ENCODE results near the gene ADCY3. TPM values are rescaled to one million over a fixed set of nuclear protein-coding genes. Genes with fewer than 3 reads are reported as not detected.

ADCY3 gene
- total RNA-seq, 5 donors from 2014 or later (not counting 1 experiment from before 2014, with no cell fraction given), result 21.4 to 35.6 (median 32.8) TPM

DNA sequence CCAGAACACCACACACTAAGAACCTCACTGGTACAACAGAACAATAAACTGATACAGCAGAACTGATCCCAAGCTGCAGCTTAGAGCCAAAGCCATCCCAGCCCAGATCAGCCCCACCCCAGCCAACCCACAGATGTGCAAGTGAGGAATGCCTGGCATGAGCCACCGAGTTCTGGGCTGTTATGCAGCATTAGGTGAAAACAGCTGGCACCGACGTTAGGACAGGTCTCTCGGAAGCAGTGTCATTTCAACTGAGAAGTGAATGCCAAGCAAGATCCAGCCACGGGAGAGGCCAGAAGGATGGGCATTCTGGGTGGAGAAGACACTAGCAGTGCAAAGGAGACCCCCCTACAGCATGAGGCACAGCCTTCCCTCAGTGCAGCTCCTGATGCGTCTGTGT, 38.9 kb downstream of the ADCY3 start:
- ChIA-PET POLR2A (no interaction called here), CTCF (no interaction called here)
- WGBS (ENCODE audit: insufficient coverage), result 100% methylated on average over 4 of the region's 6 CpGs

DNA sequence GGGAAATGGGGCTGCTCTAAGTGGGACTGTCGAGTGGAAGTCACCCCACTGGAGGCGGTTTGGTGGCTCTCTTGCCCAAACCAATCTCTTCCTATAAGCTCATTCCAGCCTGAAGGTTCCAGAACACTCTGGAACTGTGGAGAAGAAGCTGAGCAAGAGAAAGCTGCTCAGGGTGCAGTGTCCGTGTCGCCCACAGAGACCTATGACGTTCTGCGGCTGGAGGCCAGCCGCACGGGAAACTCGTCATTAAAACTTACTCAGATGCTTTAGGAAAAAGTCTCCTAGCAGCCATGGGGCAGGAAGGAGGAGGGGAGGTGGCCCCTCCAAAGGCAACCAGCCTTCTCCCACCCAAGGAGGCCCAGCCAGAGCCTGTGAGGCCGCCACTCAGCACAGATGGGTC, 41.7 kb downstream of the ADCY3 start:
- Mint-ChIP-seq H3K4me1 (peaks cover 11 to 23% (median 13%) of the 10 kb centered on the region in 3 donors), H3K27me3 (no peaks in the 10 kb centered on the region), H3K9me3 (no peaks in the 10 kb centered on the region), H3K36me3 (no peaks in the 10 kb centered on the region), H3K27ac (no peak overlapping the region), H3K4me3 (no peak overlapping the region)
- no peaks in the 10 kb centered on the region for H3K9me3 ChIP-seq
- POLR2A ChIA-PET, result no interaction called here
- ATAC-seq (replicated peaks in 1 of 4) (no peak), DNase-seq (no peak)
- H3K27ac ChIP-seq (ENCODE audit: low read length), result no peak overlapping the region
- no peaks in the 10 kb centered on the region for H3K4me1 ChIP-seq (ENCODE audit: control insufficient read depth in 1 of 2, extremely low read depth in 1 of 2, insufficient read depth in 2 of 2, low read length in 2 of 2)
- H3K27me3 ChIP-seq (replicated peaks in 1 of 2; ENCODE audit: control insufficient read depth in 2 of 2, extremely low read depth in 1 of 2, insufficient read depth in 2 of 2, low read length in 1 of 2), result no peaks in the 10 kb centered on the region
- H3K4me3 ChIP-seq (ENCODE audit: control insufficient read depth in 1 of 2, extremely low read depth in 1 of 2, low read length in 1 of 2), result no peak overlapping the region
- 100% methylated on average over 4 of the region's 10 CpGs for WGBS (ENCODE audit: insufficient coverage)
- CTCF ChIA-PET, result no interaction called here
- H3K36me3 ChIP-seq (ENCODE audit: control insufficient read depth in 2 of 2, extremely low read depth in 1 of 2, insufficient read depth in 1 of 2, low read length in 1 of 2), result peaks cover 0 to 2% of the 10 kb centered on the region in 2 donors

More for the DNA sequence above, 38.9 kb downstream of the ADCY3 start:
- no peak overlapping the region for H3K27ac Mint-ChIP-seq
- Histone ChIP-seq H3K4me1 (ENCODE audit: control insufficient read depth in 1 of 2, extremely low read depth in 1 of 2, insufficient read depth in 2 of 2, low read length in 2 of 2) (no peaks in the 10 kb centered on the region), H3K27ac (ENCODE audit: low read length) (no peak overlapping the region), H3K36me3 (ENCODE audit: control insufficient read depth in 2 of 2, extremely low read depth in 1 of 2, insufficient read depth in 1 of 2, low read length in 1 of 2) (peaks cover 0 to 2% of the 10 kb centered on the region in 2 donors), H3K27me3 (replicated peaks in 1 of 2; ENCODE audit: control insufficient read depth in 2 of 2, extremely low read depth in 1 of 2, insufficient read depth in 2 of 2, low read length in 1 of 2) (no peaks in the 10 kb centered on the region), H3K4me3 (ENCODE audit: control insufficient read depth in 1 of 2, extremely low read depth in 1 of 2, low read length in 1 of 2) (no peak overlapping the region), H3K9me3 (no peaks in the 10 kb centered on the region)
- no peak overlapping the region for H3K4me3 Mint-ChIP-seq
- H3K4me1 Mint-ChIP-seq, result peaks cover 25 to 32% (median 29%) of the 10 kb centered on the region in 3 donors
- ATAC-seq (replicated peaks in 1 of 4) (no peak), DNase-seq (no peak)
- H3K36me3 Mint-ChIP-seq, result no peaks in the 10 kb centered on the region
- H3K9me3 Mint-ChIP-seq, result no peaks in the 10 kb centered on the region
- H3K27me3 Mint-ChIP-seq, result no peaks in the 10 kb centered on the region

DNA sequence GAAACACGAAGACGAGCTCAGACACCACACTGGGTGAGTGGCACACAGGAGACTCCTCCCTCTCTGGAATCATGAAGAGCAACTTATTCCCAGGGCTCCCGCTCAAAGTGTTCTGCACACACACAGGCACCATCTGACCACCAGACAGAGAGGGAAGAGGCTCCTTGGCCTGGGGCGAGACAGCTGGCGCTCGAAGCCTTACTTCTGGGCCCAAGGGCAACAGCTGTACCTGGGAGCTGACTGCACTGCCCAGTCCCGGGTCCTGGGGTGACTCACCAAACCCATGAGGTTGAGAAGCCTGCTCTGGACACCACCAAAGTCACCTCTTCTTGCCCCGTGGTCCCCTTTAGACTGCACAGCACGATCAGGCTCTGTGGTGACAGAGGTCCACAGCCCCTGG, 42.4 kb downstream of the ADCY3 start:
- H3K4me3 ChIP-seq (ENCODE audit: control insufficient read depth in 1 of 2, extremely low read depth in 1 of 2, low read length in 1 of 2), result no peak overlapping the region
- no peak for DNase-seq
- no peak for ATAC-seq (replicated peaks in 1 of 4)
- no peaks in the 10 kb centered on the region for H3K27me3 ChIP-seq (replicated peaks in 1 of 2; ENCODE audit: control insufficient read depth in 2 of 2, extremely low read depth in 1 of 2, insufficient read depth in 2 of 2, low read length in 1 of 2)
- Mint-ChIP-seq H3K4me1 (peaks cover 11 to 21% (median 12%) of the 10 kb centered on the region in 3 donors), H3K27me3 (no peaks in the 10 kb centered on the region), H3K36me3 (no peaks in the 10 kb centered on the region), H3K9me3 (no peaks in the 10 kb centered on the region), H3K4me3 (no peak overlapping the region), H3K27ac (no peak overlapping the region)
- ChIA-PET CTCF (no interaction called here), POLR2A (no interaction called here)
- H3K9me3 ChIP-seq, result no peaks in the 10 kb centered on the region
- WGBS (ENCODE audit: insufficient coverage), result 96% methylated on average over 5 of the region's 9 CpGs
- H3K27ac ChIP-seq (ENCODE audit: low read length), result no peak overlapping the region
- H3K4me1 ChIP-seq (ENCODE audit: control insufficient read depth in 1 of 2, extremely low read depth in 1 of 2, insufficient read depth in 2 of 2, low read length in 2 of 2), result no peaks in the 10 kb centered on the region
- peaks cover 0 to 2% of the 10 kb centered on the region in 2 donors for H3K36me3 ChIP-seq (ENCODE audit: control insufficient read depth in 2 of 2, extremely low read depth in 1 of 2, insufficient read depth in 1 of 2, low read length in 1 of 2)

DNA sequence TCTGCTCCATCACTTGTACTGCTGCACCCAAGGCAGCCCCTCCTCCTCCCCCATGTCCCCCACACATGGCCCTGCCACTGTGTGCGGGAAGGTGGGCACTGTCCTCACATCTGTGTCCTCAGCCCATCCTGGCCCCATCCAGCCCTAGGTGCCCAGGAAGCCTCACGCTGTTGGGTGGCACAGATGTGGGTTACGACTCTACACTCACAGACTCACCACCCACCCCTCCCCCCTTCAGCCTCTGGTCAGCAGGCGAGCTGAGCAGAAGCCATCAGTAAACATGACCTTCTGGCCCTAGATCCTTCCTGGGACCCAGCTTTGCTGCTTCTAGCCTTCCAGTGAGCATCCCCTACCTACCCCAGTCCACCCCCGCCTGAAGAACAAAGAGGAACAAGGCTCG, 43.0 kb downstream of the ADCY3 start:
- WGBS (ENCODE audit: insufficient coverage), result 100% methylated on average over 3 of the region's 6 CpGs
- no peaks in the 10 kb centered on the region for H3K4me1 ChIP-seq (ENCODE audit: control insufficient read depth in 1 of 2, extremely low read depth in 1 of 2, insufficient read depth in 2 of 2, low read length in 2 of 2)
- CTCF ChIA-PET, result no interaction called here

DNA sequence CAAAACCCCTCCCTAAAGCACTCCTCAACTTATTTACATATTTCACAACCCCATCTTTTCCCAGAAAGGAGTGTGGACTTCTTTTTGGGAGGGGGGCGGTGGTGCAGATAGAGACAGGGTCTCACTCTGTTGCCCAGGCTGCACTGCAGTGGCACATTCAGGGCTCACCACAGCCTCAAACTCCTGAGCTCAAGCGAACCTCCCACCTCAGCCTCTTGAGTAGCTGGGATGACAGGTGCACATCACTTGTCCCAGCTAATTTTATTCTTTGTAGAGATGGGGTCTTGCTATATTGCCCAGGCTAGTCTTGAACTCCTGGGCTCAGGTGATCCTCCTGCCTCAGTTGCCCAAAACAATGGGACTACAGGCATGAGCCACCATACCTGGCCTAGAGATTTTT, 44.1 kb downstream of the ADCY3 start:
- ChIA-PET CTCF (interaction anchor here in 1 of 2 donors (0.7 kb wide), 1 partner anchor 303 kb away, joined by 3 read pairs; no protein-coding TSS in a partner anchor), POLR2A (no interaction called here)
- Mint-ChIP-seq H3K9me3 (no peaks in the 10 kb centered on the region), H3K36me3 (peaks cover 5% of the 10 kb centered on the region), H3K4me3 (no peak overlapping the region), H3K27ac (no peak overlapping the region), H3K4me1 (peaks cover under 1 to 7% (median 6%) of the 10 kb centered on the region in 3 donors), H3K27me3 (no peaks in the 10 kb centered on the region)
- DNase-seq (no peak), ATAC-seq (replicated peaks in 1 of 4) (no peak)
- no CpG with 5 or more reads among the region's 2 CpGs for WGBS (ENCODE audit: insufficient coverage)
- peaks cover 0 to 6% of the 10 kb centered on the region in 2 donors for H3K36me3 ChIP-seq (ENCODE audit: control insufficient read depth in 2 of 2, extremely low read depth in 1 of 2, insufficient read depth in 1 of 2, low read length in 1 of 2)
- no peaks in the 10 kb centered on the region for H3K27me3 ChIP-seq (replicated peaks in 1 of 2; ENCODE audit: control insufficient read depth in 2 of 2, extremely low read depth in 1 of 2, insufficient read depth in 2 of 2, low read length in 1 of 2)
- H3K4me3 ChIP-seq (ENCODE audit: control insufficient read depth in 1 of 2, extremely low read depth in 1 of 2, low read length in 1 of 2), result no peak overlapping the region
- H3K27ac ChIP-seq (ENCODE audit: low read length), result no peak overlapping the region
- H3K9me3 ChIP-seq, result no peaks in the 10 kb centered on the region
- no peaks in the 10 kb centered on the region for H3K4me1 ChIP-seq (ENCODE audit: control insufficient read depth in 1 of 2, extremely low read depth in 1 of 2, insufficient read depth in 2 of 2, low read length in 2 of 2)

More for the DNA sequence above, 43.0 kb downstream of the ADCY3 start:
- Histone ChIP-seq H3K36me3 (ENCODE audit: control insufficient read depth in 2 of 2, extremely low read depth in 1 of 2, insufficient read depth in 1 of 2, low read length in 1 of 2) (peaks cover 0 to 3% of the 10 kb centered on the region in 2 donors), H3K27me3 (replicated peaks in 1 of 2; ENCODE audit: control insufficient read depth in 2 of 2, extremely low read depth in 1 of 2, insufficient read depth in 2 of 2, low read length in 1 of 2) (no peaks in the 10 kb centered on the region), H3K4me3 (ENCODE audit: control insufficient read depth in 1 of 2, extremely low read depth in 1 of 2, low read length in 1 of 2) (no peak overlapping the region), H3K9me3 (no peaks in the 10 kb centered on the region), H3K27ac (ENCODE audit: low read length) (no peak overlapping the region)
- H3K27ac Mint-ChIP-seq, result no peak overlapping the region
- POLR2A ChIA-PET, result no interaction called here
- no peaks in the 10 kb centered on the region for H3K27me3 Mint-ChIP-seq
- ATAC-seq (replicated peaks in 1 of 4) (no peak), DNase-seq (no peak)
- H3K4me3 Mint-ChIP-seq, result no peak overlapping the region
- no peaks in the 10 kb centered on the region for H3K36me3 Mint-ChIP-seq
- H3K9me3 Mint-ChIP-seq, result no peaks in the 10 kb centered on the region
- peaks cover 10 to 18% (median 11%) of the 10 kb centered on the region in 3 donors for H3K4me1 Mint-ChIP-seq

DNA sequence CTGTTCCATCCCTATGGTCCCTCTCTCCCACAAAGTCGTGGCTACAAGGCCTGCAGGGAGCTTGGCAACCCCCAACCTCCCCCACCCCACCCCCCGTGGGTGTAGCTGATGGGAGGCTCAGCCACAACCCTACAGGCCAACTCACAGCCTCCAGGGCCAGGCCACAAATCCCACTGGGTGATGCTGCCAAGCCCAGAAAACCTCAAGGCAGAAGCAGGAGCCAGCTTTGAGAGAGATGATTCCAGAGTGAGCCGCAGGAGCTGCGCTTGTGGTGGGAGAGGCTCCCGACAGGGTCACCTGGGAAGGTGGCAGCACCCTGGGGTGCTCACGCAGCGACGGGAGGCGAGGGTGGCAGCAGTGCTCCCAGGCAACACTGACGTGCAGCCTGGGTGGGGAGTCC, 44.8 kb downstream of the ADCY3 start:
- Mint-ChIP-seq H3K9me3 (no peaks in the 10 kb centered on the region), H3K4me1 (peaks cover 0 to 3% (median under 1%) of the 10 kb centered on the region in 3 donors), H3K36me3 (peaks cover 11% of the 10 kb centered on the region), H3K27ac (no peak overlapping the region), H3K4me3 (no peak overlapping the region), H3K27me3 (no peaks in the 10 kb centered on the region)
- CTCF ChIA-PET, result no interaction called here
- no peak for DNase-seq
- Histone ChIP-seq H3K4me1 (ENCODE audit: control insufficient read depth in 1 of 2, extremely low read depth in 1 of 2, insufficient read depth in 2 of 2, low read length in 2 of 2) (no peaks in the 10 kb centered on the region), H3K4me3 (ENCODE audit: control insufficient read depth in 1 of 2, extremely low read depth in 1 of 2, low read length in 1 of 2) (no peak overlapping the region), H3K36me3 (ENCODE audit: control insufficient read depth in 2 of 2, extremely low read depth in 1 of 2, insufficient read depth in 1 of 2, low read length in 1 of 2) (peaks cover 0 to 6% of the 10 kb centered on the region in 2 donors), H3K27ac (ENCODE audit: low read length) (no peak overlapping the region), H3K9me3 (no peaks in the 10 kb centered on the region), H3K27me3 (replicated peaks in 1 of 2; ENCODE audit: control insufficient read depth in 2 of 2, extremely low read depth in 1 of 2, insufficient read depth in 2 of 2, low read length in 1 of 2) (no peaks in the 10 kb centered on the region)
- 97% methylated on average over 8 of the region's 10 CpGs for WGBS (ENCODE audit: insufficient coverage)
- POLR2A ChIA-PET, result no interaction called here
- ATAC-seq (replicated peaks in 1 of 4), result no peak

DNA sequence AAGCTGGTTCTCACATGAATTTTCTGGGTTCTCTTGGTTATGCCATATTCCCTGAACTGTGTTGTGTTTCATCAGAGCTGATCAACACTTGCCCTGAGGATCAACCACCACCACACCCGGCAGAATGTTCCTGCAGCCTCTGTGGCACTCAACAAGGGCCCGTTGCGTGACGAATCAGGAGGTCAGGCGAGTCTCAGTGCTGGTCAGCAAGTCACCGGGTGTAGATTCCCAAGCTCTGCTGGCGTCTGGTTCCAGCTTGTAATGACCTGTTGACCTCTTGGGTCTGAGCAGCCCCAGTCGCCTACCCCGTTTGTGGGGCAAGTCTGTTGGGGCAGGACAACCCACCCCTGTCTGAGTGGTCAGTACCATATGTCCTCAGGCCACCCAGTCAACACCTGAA, 46.0 kb downstream of the ADCY3 start:
- ATAC-seq (replicated peaks in 1 of 4), result no peak
- H3K4me1 ChIP-seq (ENCODE audit: control insufficient read depth in 1 of 2, extremely low read depth in 1 of 2, insufficient read depth in 2 of 2, low read length in 2 of 2), result no peaks in the 10 kb centered on the region
- DNase-seq, result no peak
- CTCF ChIA-PET, result no interaction called here
- 93% methylated on average over 7 of the region's 9 CpGs for WGBS (ENCODE audit: insufficient coverage)
- H3K9me3 ChIP-seq, result no peaks in the 10 kb centered on the region
- no peak overlapping the region for H3K4me3 ChIP-seq (ENCODE audit: control insufficient read depth in 1 of 2, extremely low read depth in 1 of 2, low read length in 1 of 2)
- POLR2A ChIA-PET, result no interaction called here
- Mint-ChIP-seq H3K27me3 (no peaks in the 10 kb centered on the region), H3K36me3 (peaks cover 14% of the 10 kb centered on the region), H3K4me1 (peaks cover 0 to 2% (median 0%) of the 10 kb centered on the region in 3 donors), H3K27ac (no peak overlapping the region), H3K9me3 (no peaks in the 10 kb centered on the region), H3K4me3 (no peak overlapping the region)
- H3K27me3 ChIP-seq (replicated peaks in 1 of 2; ENCODE audit: control insufficient read depth in 2 of 2, extremely low read depth in 1 of 2, insufficient read depth in 2 of 2, low read length in 1 of 2), result no peaks in the 10 kb centered on the region
- H3K27ac ChIP-seq (ENCODE audit: low read length), result no peak overlapping the region
- H3K36me3 ChIP-seq (ENCODE audit: control insufficient read depth in 2 of 2, extremely low read depth in 1 of 2, insufficient read depth in 1 of 2, low read length in 1 of 2), result peaks cover 0 to 6% of the 10 kb centered on the region in 2 donors
